Ectodermal cell (in vitro differentiated cells): ENCODE data around the gene ITGB6.
"Not testable (repeated sequence)": the region's sequence is repeated elsewhere in the genome, so short reads cannot be mapped to it uniquely, and the experiment has no call there.

Experiments
- H3K27ac ChIP-seq: 2 replicates; pipeline ENCODE4 v1.7.0; 2013; ENCODE audit warnings: mild to moderate bottlenecking, low read depth, low read length; ENCODE audit not compliant: insufficient read depth, poor library complexity, severe bottlenecking
- H3K27me3 ChIP-seq: 2 replicates; pipeline ENCODE4 v1.7.0; 2013; ENCODE audit warnings: mild to moderate bottlenecking, low read length; ENCODE audit not compliant: insufficient read depth, control insufficient read depth, poor library complexity, severe bottlenecking
- H3K36me3 ChIP-seq: one replicate; pipeline ENCODE4 v1.7.0; 2013; ENCODE audit warnings: low read length; ENCODE audit not compliant: control insufficient read depth, insufficient read depth
- H3K4me1 ChIP-seq: one replicate; pipeline ENCODE4 v1.7.0; 2013; ENCODE audit warnings: low read length; ENCODE audit not compliant: control insufficient read depth, insufficient read depth
- H3K4me3 ChIP-seq: 2 replicates; pipeline ENCODE4 v1.7.0; 2013; ENCODE audit warnings: low read depth, low read length, control low read depth; ENCODE audit not compliant: insufficient read depth
- H3K9me3 ChIP-seq: 2 replicates; pipeline ENCODE4 v1.7.0; 2013; ENCODE audit warnings: mild to moderate bottlenecking, low read length, moderate library complexity; ENCODE audit not compliant: control insufficient read depth
- WGBS, 2 experiments: methylation state at CpG; one replicate each; pipeline ENCODE4 v1.1.7; 2013; ENCODE audit warnings: missing lambda C conversion rate in 2 of 2; 5-methylcytosine and 5-hydroxymethylcytosine counted together

ITGB6 gene

DNA sequence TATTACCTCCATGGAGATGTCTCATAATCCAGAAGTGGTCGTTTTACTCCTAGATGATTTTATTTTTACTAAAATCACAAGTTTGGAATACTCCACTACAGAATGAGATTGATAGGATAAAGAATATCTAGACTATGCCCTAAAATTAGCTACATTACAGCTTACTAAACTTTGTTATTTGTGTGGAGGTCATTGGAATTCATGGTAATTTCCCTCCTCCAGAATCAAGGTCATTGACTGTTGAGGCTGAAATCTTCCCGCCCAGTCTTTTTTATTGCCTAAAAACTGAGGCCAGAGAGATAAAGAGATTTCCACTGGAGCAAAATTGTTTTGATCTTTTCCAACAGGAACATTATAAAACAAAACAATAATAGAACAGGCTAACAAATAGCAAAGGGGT lies 35.0 kb downstream of the ITGB6 start:
- Histone ChIP-seq H3K27me3 (no peaks in the 10 kb centered on the region), H3K9me3 (no peaks in the 10 kb centered on the region), H3K36me3 (no peaks in the 10 kb centered on the region), H3K27ac (no peak overlapping the region), H3K4me1 (no peaks in the 10 kb centered on the region), H3K4me3 (no peak overlapping the region)
- WGBS, 2 experiments, result 100% methylated on average over 1 of the region's 2 CpGs

DNA sequence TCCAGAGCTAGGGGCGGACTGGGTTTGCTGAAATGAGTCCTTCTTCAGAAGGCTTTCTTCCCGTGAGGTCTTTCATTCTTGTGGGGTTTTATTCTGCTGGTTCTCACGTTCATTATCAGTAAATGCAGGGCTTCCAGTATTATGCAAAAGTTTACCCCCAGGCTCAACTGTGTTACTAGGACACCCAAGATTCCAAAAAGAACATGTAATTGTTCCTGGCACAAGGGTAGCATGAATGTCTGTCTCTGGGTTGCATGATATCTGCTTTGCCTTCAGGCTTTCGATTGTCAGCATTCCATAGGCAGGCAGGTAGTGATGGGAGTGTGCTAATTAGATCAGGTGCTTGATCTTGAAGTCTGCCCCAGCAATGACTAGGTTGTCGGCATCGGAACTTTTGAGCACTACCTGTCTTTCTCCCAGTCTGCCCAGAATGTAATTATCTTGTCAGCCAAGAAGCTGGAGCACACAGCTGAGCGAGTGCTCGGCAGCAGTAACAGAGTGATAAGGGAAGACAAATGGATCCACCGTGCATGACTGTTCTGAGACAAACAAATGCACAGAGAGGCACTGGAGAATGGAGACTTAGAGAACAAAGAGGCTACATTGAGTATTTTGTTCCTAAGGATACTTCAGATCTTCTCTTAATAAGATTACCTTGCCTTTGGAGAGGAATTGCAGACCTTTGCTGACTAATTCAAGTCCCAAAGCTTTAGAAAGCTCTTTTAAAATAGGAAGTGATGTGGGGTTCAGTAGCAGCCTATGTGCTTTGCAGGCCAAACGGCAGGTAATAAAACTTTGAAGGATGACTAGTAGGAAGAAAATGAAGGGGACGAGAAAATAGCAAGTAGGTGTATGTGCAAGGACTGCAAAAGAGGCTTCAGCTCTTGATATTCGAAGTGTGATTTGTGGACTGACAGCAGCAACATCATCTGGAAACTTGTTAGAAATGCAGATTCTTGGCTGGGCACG lies 41.9 kb downstream of the ITGB6 start:
- H3K9me3 ChIP-seq, result no peaks in the 10 kb centered on the region
- 72 to 75% methylated on average over 13 of the region's 13 CpGs for WGBS, 2 experiments
- H3K27ac ChIP-seq, result peak overlapping the region; percentile 48
- H3K36me3 ChIP-seq, result no peaks in the 10 kb centered on the region
- no peaks in the 10 kb centered on the region for H3K4me1 ChIP-seq
- no peak overlapping the region for H3K4me3 ChIP-seq
- no peaks in the 10 kb centered on the region for H3K27me3 ChIP-seq

DNA sequence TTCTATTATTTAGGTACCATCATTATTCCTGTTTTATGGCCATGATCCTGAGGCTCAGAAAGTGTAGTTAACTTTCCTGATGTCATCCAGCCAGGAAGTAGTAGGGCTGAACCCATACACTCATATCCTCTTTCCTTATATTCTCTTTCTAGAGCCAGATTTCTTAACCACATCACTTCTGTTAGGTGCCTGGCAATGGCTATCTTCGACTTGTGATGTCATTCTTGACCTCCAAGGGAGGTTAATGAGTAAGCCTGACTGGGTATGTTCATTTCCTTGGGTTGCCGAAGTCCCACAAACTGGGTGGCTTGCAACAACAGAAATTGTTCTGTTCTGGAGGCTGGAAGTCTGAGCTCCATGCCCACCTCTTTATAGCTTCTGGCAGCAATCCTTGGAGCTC lies 43.4 kb downstream of the ITGB6 start:
- WGBS, 2 experiments, result 92 to 94% methylated on average over 2 of the region's 2 CpGs
- H3K27ac ChIP-seq, result no peak overlapping the region

DNA sequence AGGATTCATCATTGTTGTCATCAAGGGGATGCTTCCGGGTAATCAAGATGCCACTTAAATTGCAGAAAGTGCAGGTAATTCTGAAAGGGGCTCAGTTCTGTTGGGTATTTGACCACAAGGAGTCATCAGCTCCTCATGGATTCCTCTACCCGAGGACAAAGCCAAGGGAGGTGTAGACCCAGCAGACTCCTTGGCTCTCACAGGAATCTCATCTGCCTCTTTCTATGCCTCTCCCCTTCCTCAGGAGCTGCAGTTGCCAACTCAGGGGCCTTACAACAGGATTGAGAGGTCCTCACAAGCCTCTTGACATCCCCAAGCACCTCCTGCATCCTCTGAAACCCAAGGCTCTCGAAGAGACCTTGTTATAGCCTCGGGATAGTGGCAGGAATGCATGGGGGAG lies 44.0 kb downstream of the ITGB6 start:
- Histone ChIP-seq H3K27me3 (no peaks in the 10 kb centered on the region), H3K36me3 (no peaks in the 10 kb centered on the region), H3K9me3 (no peaks in the 10 kb centered on the region), H3K4me1 (no peaks in the 10 kb centered on the region), H3K4me3 (no peak overlapping the region), H3K27ac (no peak overlapping the region)
- WGBS, 2 experiments, result 91 to 92% methylated on average over 4 of the region's 4 CpGs

More for the DNA sequence above, 43.4 kb downstream of the ITGB6 start:
- Histone ChIP-seq H3K4me1 (no peaks in the 10 kb centered on the region), H3K36me3 (no peaks in the 10 kb centered on the region), H3K9me3 (no peaks in the 10 kb centered on the region), H3K4me3 (no peak overlapping the region), H3K27me3 (no peaks in the 10 kb centered on the region)

DNA sequence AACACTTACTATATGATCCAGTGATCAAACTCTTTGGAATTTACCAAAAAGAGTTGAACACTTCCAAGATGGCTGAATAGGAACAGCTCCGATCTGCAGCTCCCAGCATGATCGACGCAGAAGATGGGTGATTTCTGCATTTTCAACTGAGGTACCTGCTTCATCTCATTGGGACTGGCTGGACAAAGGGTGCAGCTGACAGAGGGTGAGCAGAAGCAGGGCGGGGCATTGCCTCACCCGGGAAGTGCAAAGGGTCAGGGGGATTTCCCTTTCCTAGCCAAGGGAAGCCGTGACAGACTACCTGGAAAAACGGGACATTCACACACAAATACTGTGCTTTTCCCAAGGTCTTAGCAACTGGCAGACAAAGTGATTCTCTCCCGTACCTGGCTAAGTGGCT lies 51.7 kb downstream of the ITGB6 start:
- H3K27me3 ChIP-seq, H3K4me1 ChIP-seq, H3K36me3 ChIP-seq, H3K4me3 ChIP-seq, H3K9me3 ChIP-seq, H3K27ac ChIP-seq: not testable (repeated sequence)
- 90 to 92% methylated on average over 8 of the region's 8 CpGs for WGBS, 2 experiments

GRCh38 chr2:160145471-160145870 lies 54.6 kb downstream of the ITGB6 start:
- no peaks in the 10 kb centered on the region for H3K27me3 ChIP-seq
- no peak overlapping the region for H3K4me3 ChIP-seq
- H3K36me3 ChIP-seq, result no peaks in the 10 kb centered on the region
- H3K27ac ChIP-seq, result no peak overlapping the region
- H3K4me1 ChIP-seq, result no peaks in the 10 kb centered on the region
- H3K9me3 ChIP-seq, result no peaks in the 10 kb centered on the region
- 86 to 91% methylated on average over 2 of the region's 2 CpGs for WGBS, 2 experiments

DNA sequence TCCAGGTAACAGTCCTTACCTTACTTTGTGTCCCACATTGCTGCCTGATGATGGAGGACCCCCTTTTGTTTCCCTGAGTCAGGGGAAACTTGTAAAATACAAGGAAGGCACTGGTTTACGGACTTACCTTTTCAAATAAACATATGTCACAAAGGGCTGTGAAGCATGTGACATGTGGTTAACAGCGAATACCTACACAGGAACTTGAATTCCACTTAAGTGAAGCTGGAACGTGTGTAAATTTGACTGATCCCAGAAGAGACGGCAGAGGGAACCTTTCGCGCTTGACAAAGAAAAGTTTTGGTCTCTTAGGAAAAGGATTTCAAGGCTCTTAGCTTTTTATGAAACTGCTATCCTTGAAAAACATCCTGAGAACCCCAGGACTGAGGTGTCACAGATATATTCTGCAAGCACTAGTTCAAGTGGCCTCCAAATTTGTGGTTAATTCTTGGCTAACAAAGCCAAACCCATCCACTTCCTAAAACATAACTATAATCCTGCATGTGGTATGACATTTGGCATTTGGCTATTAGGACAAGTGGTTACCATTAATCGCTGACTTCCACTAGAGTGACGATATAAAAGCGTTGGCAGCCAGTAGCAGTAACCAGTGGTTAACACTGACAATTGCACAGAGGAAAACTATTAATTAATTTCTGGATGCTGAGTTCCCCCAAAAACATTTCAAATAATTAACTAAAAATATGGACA lies 55.6 kb downstream of the ITGB6 start:
- Histone ChIP-seq H3K4me1 (no peaks in the 10 kb centered on the region), H3K27me3 (no peaks in the 10 kb centered on the region), H3K4me3 (no peak overlapping the region), H3K27ac (no peak overlapping the region), H3K36me3 (no peaks in the 10 kb centered on the region), H3K9me3 (no peaks in the 10 kb centered on the region)
- 91 to 95% methylated on average over 8 to 9 of the region's 9 CpGs for WGBS, 2 experiments

DNA sequence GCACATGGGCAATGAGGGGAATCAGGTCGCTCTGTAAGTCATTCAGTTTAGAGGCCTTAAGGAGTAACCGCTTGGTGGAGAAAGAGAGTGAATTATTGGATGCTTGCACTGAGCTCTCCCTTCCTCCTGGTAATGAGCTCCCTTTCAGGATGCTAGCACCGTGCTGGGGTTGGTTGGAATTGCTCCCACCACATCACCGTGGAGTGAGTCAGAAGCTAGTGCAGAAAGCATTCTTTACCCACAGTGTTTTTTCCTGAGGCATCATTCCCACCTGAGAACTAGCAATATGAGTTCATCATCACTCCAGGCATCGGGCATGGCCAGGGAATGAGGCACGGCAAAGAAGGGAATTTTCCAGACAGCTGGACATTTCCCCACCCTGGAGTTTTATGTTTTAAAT lies 57.6 kb downstream of the ITGB6 start:
- no peak overlapping the region for H3K27ac ChIP-seq
- no peaks in the 10 kb centered on the region for H3K27me3 ChIP-seq
- WGBS, 2 experiments, result 96% methylated on average over 6 of the region's 6 CpGs
- no peaks in the 10 kb centered on the region for H3K9me3 ChIP-seq
- no peaks in the 10 kb centered on the region for H3K4me1 ChIP-seq
- H3K36me3 ChIP-seq, result no peaks in the 10 kb centered on the region
- H3K4me3 ChIP-seq, result no peak overlapping the region

DNA sequence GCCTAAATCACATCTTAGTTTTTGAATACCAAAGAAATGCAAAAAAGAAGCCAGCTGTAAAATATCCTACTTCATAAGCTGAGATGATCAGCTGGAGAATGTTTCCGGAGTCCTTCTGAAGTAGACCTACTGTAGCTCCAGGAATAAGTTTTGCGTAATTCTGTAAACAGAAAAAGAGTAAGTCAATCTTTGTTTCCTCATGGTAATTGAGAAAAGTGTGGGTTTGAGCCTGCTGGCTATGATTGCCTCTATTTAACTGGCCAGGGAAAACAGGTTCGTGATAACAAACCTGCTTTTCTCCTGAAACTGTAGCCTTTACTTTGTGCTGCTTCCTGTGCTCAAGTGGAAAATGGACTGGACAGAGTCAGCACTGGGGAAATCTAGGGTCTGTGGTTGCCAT lies 58.2 kb downstream of the ITGB6 start:
- no peak overlapping the region for H3K4me3 ChIP-seq
- no peak overlapping the region for H3K27ac ChIP-seq
- no peaks in the 10 kb centered on the region for H3K9me3 ChIP-seq
- no peaks in the 10 kb centered on the region for H3K4me1 ChIP-seq
- WGBS, 2 experiments, result 94 to 98% methylated on average over 3 of the region's 3 CpGs
- no peaks in the 10 kb centered on the region for H3K36me3 ChIP-seq
- H3K27me3 ChIP-seq, result no peaks in the 10 kb centered on the region

- Histone ChIP-seq H3K4me3 (no peak overlapping the region), H3K9me3 (no peaks in the 10 kb centered on the region), H3K27me3 (no peaks in the 10 kb centered on the region), H3K36me3 (no peaks in the 10 kb centered on the region), H3K4me1 (no peaks in the 10 kb centered on the region), H3K27ac (no peak overlapping the region)
- 96 to 97% methylated on average over 4 of the region's 4 CpGs for WGBS, 2 experiments
Measured at GRCh38 chr2:160141419-160141818, 58.7 kb downstream of the ITGB6 start.
